Measurements from ENCODE around the gene EFNA5.
"Not testable (repeated sequence)": the region's sequence is repeated elsewhere in the genome, so short reads cannot be mapped to it uniquely, and the experiment has no call there.

EFNA5 gene

GRCh38 chr5:107501965-107502675 lies 168.6 kb downstream of the EFNA5 start:
- no peak overlapping the region for H3K27ac ChIP-seq (ENCODE audit: low read depth, low read length)
- H3K36me3 ChIP-seq (ENCODE audit: control insufficient read depth, insufficient read depth, low read length) = no peaks in the 10 kb centered on the region
- peak overlapping the region; percentile 16; the same call in 1 of the 2 replicates for H3K9ac ChIP-seq (ENCODE audit: low read depth, low read length)
- peaks cover 90% of the 10 kb centered on the region for H3K4me1 ChIP-seq (ENCODE audit: control insufficient read depth, insufficient read depth, low read length)
- no peaks in the 10 kb centered on the region for H3K27me3 ChIP-seq (ENCODE audit: control insufficient read depth, insufficient read depth, low read length)
- no peaks in the 10 kb centered on the region for H3K9me3 ChIP-seq (ENCODE audit: control insufficient read depth, insufficient read depth, low read length)
- H3K4me3 ChIP-seq (ENCODE audit: low read depth, low read length) = peak overlapping the region; percentile 12; the same call in 1 of the 2 replicates

- Histone ChIP-seq H3K9ac (ENCODE audit: low read depth, low read length) (no peak overlapping the region), H3K27me3 (ENCODE audit: control insufficient read depth, insufficient read depth, low read length) (no peaks in the 10 kb centered on the region), H3K36me3 (ENCODE audit: control insufficient read depth, insufficient read depth, low read length) (no peaks in the 10 kb centered on the region), H3K4me1 (ENCODE audit: control insufficient read depth, insufficient read depth, low read length) (peaks cover 85% of the 10 kb centered on the region), H3K9me3 (ENCODE audit: control insufficient read depth, insufficient read depth, low read length) (no peaks in the 10 kb centered on the region), H3K4me3 (ENCODE audit: low read depth, low read length) (no peak overlapping the region), H3K27ac (ENCODE audit: low read depth, low read length) (no peak overlapping the region)
These were observed 169.9 kb downstream of the EFNA5 start for GRCh38 chr5:107500840-107501239.

- no peak overlapping the region for H3K9ac ChIP-seq (ENCODE audit: low read depth, low read length)
- no peak overlapping the region for H3K4me3 ChIP-seq (ENCODE audit: low read depth, low read length)
- peaks cover 80% of the 10 kb centered on the region for H3K4me1 ChIP-seq (ENCODE audit: control insufficient read depth, insufficient read depth, low read length)
- peak overlapping the region; percentile 82 for H3K27ac ChIP-seq (ENCODE audit: low read depth, low read length)
- no peaks in the 10 kb centered on the region for H3K27me3 ChIP-seq (ENCODE audit: control insufficient read depth, insufficient read depth, low read length)
- no peaks in the 10 kb centered on the region for H3K9me3 ChIP-seq (ENCODE audit: control insufficient read depth, insufficient read depth, low read length)
- no peaks in the 10 kb centered on the region for H3K36me3 ChIP-seq (ENCODE audit: control insufficient read depth, insufficient read depth, low read length)
These were observed 170.4 kb downstream of the EFNA5 start for GRCh38 chr5:107500347-107500746.

- Histone ChIP-seq H3K36me3 (ENCODE audit: control insufficient read depth, insufficient read depth, low read length) (no peaks in the 10 kb centered on the region), H3K27me3 (ENCODE audit: control insufficient read depth, insufficient read depth, low read length) (no peaks in the 10 kb centered on the region), H3K4me1 (ENCODE audit: control insufficient read depth, insufficient read depth, low read length) (peaks cover 74% of the 10 kb centered on the region), H3K9me3 (ENCODE audit: control insufficient read depth, insufficient read depth, low read length) (no peaks in the 10 kb centered on the region), H3K9ac (ENCODE audit: low read depth, low read length) (no peak overlapping the region), H3K27ac (ENCODE audit: low read depth, low read length) (peak overlapping the region; percentile 82), H3K4me3 (ENCODE audit: low read depth, low read length) (no peak overlapping the region)
These were observed 171.0 kb downstream of the EFNA5 start for GRCh38 chr5:107499776-107500175.

GRCh38 chr5:107499237-107499636 lies 171.5 kb downstream of the EFNA5 start:
- Histone ChIP-seq H3K4me1 (ENCODE audit: control insufficient read depth, insufficient read depth, low read length) (peaks cover 69% of the 10 kb centered on the region), H3K4me3 (ENCODE audit: low read depth, low read length) (no peak overlapping the region)

GRCh38 chr5:107496466-107496865 lies 174.3 kb downstream of the EFNA5 start:
- Histone ChIP-seq H3K4me3 (ENCODE audit: low read depth, low read length) (no peak overlapping the region), H3K9ac (ENCODE audit: low read depth, low read length) (no peak overlapping the region), H3K27ac (ENCODE audit: low read depth, low read length) (no peak overlapping the region), H3K9me3 (ENCODE audit: control insufficient read depth, insufficient read depth, low read length) (no peaks in the 10 kb centered on the region), H3K27me3 (ENCODE audit: control insufficient read depth, insufficient read depth, low read length) (no peaks in the 10 kb centered on the region), H3K36me3 (ENCODE audit: control insufficient read depth, insufficient read depth, low read length) (no peaks in the 10 kb centered on the region), H3K4me1 (ENCODE audit: control insufficient read depth, insufficient read depth, low read length) (peaks cover 41% of the 10 kb centered on the region)

More at GRCh38 chr5:107499237-107499636, 171.5 kb downstream of the EFNA5 start:
- Histone ChIP-seq H3K36me3 (ENCODE audit: control insufficient read depth, insufficient read depth, low read length) (no peaks in the 10 kb centered on the region), H3K9ac (ENCODE audit: low read depth, low read length) (no peak overlapping the region), H3K9me3 (ENCODE audit: control insufficient read depth, insufficient read depth, low read length) (no peaks in the 10 kb centered on the region), H3K27ac (ENCODE audit: low read depth, low read length) (peak overlapping the region; percentile 82), H3K27me3 (ENCODE audit: control insufficient read depth, insufficient read depth, low read length) (no peaks in the 10 kb centered on the region)

- H3K4me3 ChIP-seq (ENCODE audit: low read depth, low read length); H3K9ac ChIP-seq (ENCODE audit: low read depth, low read length); H3K36me3 ChIP-seq (ENCODE audit: control insufficient read depth, insufficient read depth, low read length); H3K27ac ChIP-seq (ENCODE audit: low read depth, low read length); H3K9me3 ChIP-seq (ENCODE audit: control insufficient read depth, insufficient read depth, low read length); H3K27me3 ChIP-seq (ENCODE audit: control insufficient read depth, insufficient read depth, low read length): not testable (repeated sequence)
- H3K4me1 ChIP-seq (ENCODE audit: control insufficient read depth, insufficient read depth, low read length) = peaks cover 17% of the 10 kb centered on the region
These were observed 176.6 kb downstream of the EFNA5 start for GRCh38 chr5:107494129-107494528.

- Histone ChIP-seq H3K27me3 (ENCODE audit: control insufficient read depth, insufficient read depth, low read length) (no peaks in the 10 kb centered on the region), H3K4me1 (ENCODE audit: control insufficient read depth, insufficient read depth, low read length) (peaks cover 42% of the 10 kb centered on the region), H3K9ac (ENCODE audit: low read depth, low read length) (no peak overlapping the region), H3K36me3 (ENCODE audit: control insufficient read depth, insufficient read depth, low read length) (no peaks in the 10 kb centered on the region), H3K27ac (ENCODE audit: low read depth, low read length) (no peak overlapping the region), H3K4me3 (ENCODE audit: low read depth, low read length) (no peak overlapping the region), H3K9me3 (ENCODE audit: control insufficient read depth, insufficient read depth, low read length) (no peaks in the 10 kb centered on the region)
These were observed 183.6 kb downstream of the EFNA5 start for GRCh38 chr5:107487056-107487542.

GRCh38 chr5:107486489-107486888 lies 184.2 kb downstream of the EFNA5 start:
- H3K27me3 ChIP-seq (ENCODE audit: control insufficient read depth, insufficient read depth, low read length) = no peaks in the 10 kb centered on the region
- H3K4me3 ChIP-seq (ENCODE audit: low read depth, low read length) = no peak overlapping the region
- H3K9me3 ChIP-seq (ENCODE audit: control insufficient read depth, insufficient read depth, low read length) = no peaks in the 10 kb centered on the region
- no peaks in the 10 kb centered on the region for H3K36me3 ChIP-seq (ENCODE audit: control insufficient read depth, insufficient read depth, low read length)
- no peak overlapping the region for H3K27ac ChIP-seq (ENCODE audit: low read depth, low read length)
- H3K9ac ChIP-seq (ENCODE audit: low read depth, low read length) = no peak overlapping the region
- H3K4me1 ChIP-seq (ENCODE audit: control insufficient read depth, insufficient read depth, low read length) = peaks cover 42% of the 10 kb centered on the region

- no peak overlapping the region for H3K9ac ChIP-seq (ENCODE audit: low read depth, low read length)
- no peaks in the 10 kb centered on the region for H3K36me3 ChIP-seq (ENCODE audit: control insufficient read depth, insufficient read depth, low read length)
- H3K27me3 ChIP-seq (ENCODE audit: control insufficient read depth, insufficient read depth, low read length) = no peaks in the 10 kb centered on the region
- H3K4me1 ChIP-seq (ENCODE audit: control insufficient read depth, insufficient read depth, low read length) = peaks cover 42% of the 10 kb centered on the region
- no peak overlapping the region for H3K27ac ChIP-seq (ENCODE audit: low read depth, low read length)
- H3K9me3 ChIP-seq (ENCODE audit: control insufficient read depth, insufficient read depth, low read length) = no peaks in the 10 kb centered on the region
- H3K4me3 ChIP-seq (ENCODE audit: low read depth, low read length) = no peak overlapping the region
These were observed 185.6 kb downstream of the EFNA5 start for GRCh38 chr5:107485184-107485583.

GRCh38 chr5:107484281-107484680 lies 186.5 kb downstream of the EFNA5 start:
- peaks cover 48% of the 10 kb centered on the region for H3K4me1 ChIP-seq (ENCODE audit: control insufficient read depth, insufficient read depth, low read length)
- no peaks in the 10 kb centered on the region for H3K36me3 ChIP-seq (ENCODE audit: control insufficient read depth, insufficient read depth, low read length)
- no peak overlapping the region for H3K4me3 ChIP-seq (ENCODE audit: low read depth, low read length)
- no peak overlapping the region for H3K9ac ChIP-seq (ENCODE audit: low read depth, low read length)
- no peaks in the 10 kb centered on the region for H3K9me3 ChIP-seq (ENCODE audit: control insufficient read depth, insufficient read depth, low read length)
- H3K27me3 ChIP-seq (ENCODE audit: control insufficient read depth, insufficient read depth, low read length) = no peaks in the 10 kb centered on the region
- no peak overlapping the region for H3K27ac ChIP-seq (ENCODE audit: low read depth, low read length)
